ENCODE results near the gene TMEM255B. TPM values are rescaled to one million over a fixed set of nuclear protein-coding genes. Genes with fewer than 3 reads are reported as not detected.

TMEM255B gene
- polyA plus RNA-seq, 1 donor (not counting 4 experiments of a cell fraction or from before 2014, with no cell fraction given), result 7.6 TPM

DNA sequence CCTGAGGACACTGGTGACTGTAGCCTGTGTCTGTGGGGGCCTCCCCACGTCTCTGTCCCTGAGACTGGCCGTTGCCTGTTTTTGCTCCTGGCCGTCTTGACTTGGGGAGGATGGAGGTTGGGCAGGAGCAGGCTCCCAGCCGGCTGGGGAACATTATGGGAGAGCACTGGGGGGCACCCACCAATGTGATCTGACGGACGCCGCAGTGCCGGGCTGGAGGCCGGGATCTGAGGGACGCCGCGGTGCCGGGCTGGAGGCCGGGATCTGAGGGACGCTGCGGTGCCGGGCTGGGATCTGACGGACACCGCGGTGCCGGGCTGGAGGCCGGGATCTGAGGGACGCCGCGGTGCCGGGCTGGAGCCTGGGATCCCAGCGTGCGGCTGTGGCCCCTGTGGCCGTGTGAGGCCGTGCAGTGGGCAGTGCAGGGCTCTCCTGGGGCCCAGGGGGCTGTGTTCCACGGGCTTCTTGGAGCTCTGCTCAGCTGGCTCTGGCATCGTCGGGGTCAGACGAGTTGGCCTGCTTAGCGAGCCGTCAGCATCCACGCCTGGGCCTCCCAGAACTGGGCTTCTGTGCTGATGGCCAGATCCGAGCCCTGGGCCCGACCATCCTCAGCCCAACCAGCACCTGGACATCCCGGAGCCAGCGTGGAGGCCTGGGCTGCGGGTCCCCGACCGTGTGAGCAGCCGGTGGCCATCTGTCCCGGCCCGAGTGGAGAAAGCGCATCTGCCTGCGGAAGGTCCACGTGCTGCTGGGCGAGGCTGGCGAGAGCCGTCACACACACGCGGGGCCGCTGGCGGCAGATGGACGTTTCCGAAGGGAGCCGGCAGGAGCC, 59.0 kb downstream of the TMEM255B start:
- H3K4me2 ChIP-seq (ENCODE audit: control insufficient read depth, extremely low read depth, insufficient read depth, low read depth, low read length), result no peak overlapping the region
- no peak overlapping the region for H3K9ac ChIP-seq (ENCODE audit: control insufficient read depth, extremely low read depth, insufficient read depth, low read length)
- TF ChIP-seq CTCF (optimal IDR thresholded peaks at IDR 0.05 in 1 of 3, IDR thresholded peaks at IDR 0.05 in 1 of 3, conservative IDR thresholded peaks at IDR 0.05 in 1 of 3; ENCODE audit: extremely low read depth in 1 of 3, insufficient read depth in 2 of 3, low read length in 3 of 3) (no peak), EZH2 (IDR thresholded peaks at IDR 0.05; ENCODE audit: low read length) (no peak)
- peaks cover 13 to 25% of the 10 kb centered on the region in 2 experiments for H3K36me3 ChIP-seq (ENCODE audit: control insufficient read depth in 2 of 2, extremely low read depth in 1 of 2, insufficient read depth in 2 of 2, low read length in 2 of 2)
- no peak for DNase-seq (ENCODE audit: low read depth, low spot score)
- no peak overlapping the region for H3K27ac ChIP-seq (ENCODE audit: control insufficient read depth, insufficient read depth, low read length)
- no peak overlapping the region for H2AFZ ChIP-seq (ENCODE audit: control insufficient read depth, low read length)
- dilution Hi-C loops (cut with MboI; ENCODE audit: extremely low pct_ligation_motif_present, low sequenced_read_pairs), result no loop called here
- H3K4me1 ChIP-seq (ENCODE audit: control insufficient read depth, extremely low read depth, insufficient read depth, low read length), result peaks cover 24% of the 10 kb centered on the region
- no peaks in the 10 kb centered on the region for H3K27me3 ChIP-seq (ENCODE audit: control insufficient read depth, extremely low read depth, insufficient read depth, low read length)
- no peaks in the 10 kb centered on the region for H3K9me1 ChIP-seq (ENCODE audit: control insufficient read depth, extremely low read depth, insufficient read depth, low read length)
- no peaks in the 10 kb centered on the region for H3K9me3 ChIP-seq (ENCODE audit: control insufficient read depth, low read depth, low read length)
- no peak overlapping the region for H3K4me3 ChIP-seq (ENCODE audit: control insufficient read depth in 2 of 3, extremely low read depth in 1 of 3, insufficient read depth in 2 of 3, low read depth in 1 of 3, low read length in 3 of 3)
- no peak for FAIRE-seq
- H4K20me1 ChIP-seq (ENCODE audit: control insufficient read depth, extremely low read depth, insufficient read depth, low read length), result peaks cover 15% of the 10 kb centered on the region
- no peaks in the 10 kb centered on the region for H3K79me2 ChIP-seq (ENCODE audit: control insufficient read depth, insufficient read depth, low read length)

GRCh38 chr13:113818700-113819295, 59.8 kb downstream of the TMEM255B start:
- peaks cover 17 to 25% of the 10 kb centered on the region in 2 experiments for H3K36me3 ChIP-seq (ENCODE audit: control insufficient read depth in 2 of 2, extremely low read depth in 1 of 2, insufficient read depth in 2 of 2, low read length in 2 of 2)
- peaks cover 15% of the 10 kb centered on the region for H4K20me1 ChIP-seq (ENCODE audit: control insufficient read depth, extremely low read depth, insufficient read depth, low read length)
- H3K9ac ChIP-seq (ENCODE audit: control insufficient read depth, extremely low read depth, insufficient read depth, low read length), result no peak overlapping the region
- TF ChIP-seq CTCF (optimal IDR thresholded peaks at IDR 0.05 in 1 of 3, IDR thresholded peaks at IDR 0.05 in 1 of 3, conservative IDR thresholded peaks at IDR 0.05 in 1 of 3; ENCODE audit: extremely low read depth in 1 of 3, insufficient read depth in 2 of 3, low read length in 3 of 3) (no peak), EZH2 (IDR thresholded peaks at IDR 0.05; ENCODE audit: low read length) (no peak)
- peaks cover 24% of the 10 kb centered on the region for H3K4me1 ChIP-seq (ENCODE audit: control insufficient read depth, extremely low read depth, insufficient read depth, low read length)
- dilution Hi-C loops (cut with MboI; ENCODE audit: extremely low pct_ligation_motif_present, low sequenced_read_pairs), result no loop called here
- no peaks in the 10 kb centered on the region for H3K27me3 ChIP-seq (ENCODE audit: control insufficient read depth, extremely low read depth, insufficient read depth, low read length)
- no peak overlapping the region for H2AFZ ChIP-seq (ENCODE audit: control insufficient read depth, low read length)
- no peak overlapping the region for H3K4me2 ChIP-seq (ENCODE audit: control insufficient read depth, extremely low read depth, insufficient read depth, low read depth, low read length)
- no peak overlapping the region for H3K4me3 ChIP-seq (ENCODE audit: control insufficient read depth in 2 of 3, extremely low read depth in 1 of 3, insufficient read depth in 2 of 3, low read depth in 1 of 3, low read length in 3 of 3)
- no peak for FAIRE-seq
- no peaks in the 10 kb centered on the region for H3K9me3 ChIP-seq (ENCODE audit: control insufficient read depth, low read depth, low read length)
- H3K27ac ChIP-seq (ENCODE audit: control insufficient read depth, insufficient read depth, low read length), result no peak overlapping the region
- no peaks in the 10 kb centered on the region for H3K79me2 ChIP-seq (ENCODE audit: control insufficient read depth, insufficient read depth, low read length)
- H3K9me1 ChIP-seq (ENCODE audit: control insufficient read depth, extremely low read depth, insufficient read depth, low read length), result no peaks in the 10 kb centered on the region
- no peak for DNase-seq (ENCODE audit: low read depth, low spot score)
